ENCODE results near the gene MAPK7.

DNA sequence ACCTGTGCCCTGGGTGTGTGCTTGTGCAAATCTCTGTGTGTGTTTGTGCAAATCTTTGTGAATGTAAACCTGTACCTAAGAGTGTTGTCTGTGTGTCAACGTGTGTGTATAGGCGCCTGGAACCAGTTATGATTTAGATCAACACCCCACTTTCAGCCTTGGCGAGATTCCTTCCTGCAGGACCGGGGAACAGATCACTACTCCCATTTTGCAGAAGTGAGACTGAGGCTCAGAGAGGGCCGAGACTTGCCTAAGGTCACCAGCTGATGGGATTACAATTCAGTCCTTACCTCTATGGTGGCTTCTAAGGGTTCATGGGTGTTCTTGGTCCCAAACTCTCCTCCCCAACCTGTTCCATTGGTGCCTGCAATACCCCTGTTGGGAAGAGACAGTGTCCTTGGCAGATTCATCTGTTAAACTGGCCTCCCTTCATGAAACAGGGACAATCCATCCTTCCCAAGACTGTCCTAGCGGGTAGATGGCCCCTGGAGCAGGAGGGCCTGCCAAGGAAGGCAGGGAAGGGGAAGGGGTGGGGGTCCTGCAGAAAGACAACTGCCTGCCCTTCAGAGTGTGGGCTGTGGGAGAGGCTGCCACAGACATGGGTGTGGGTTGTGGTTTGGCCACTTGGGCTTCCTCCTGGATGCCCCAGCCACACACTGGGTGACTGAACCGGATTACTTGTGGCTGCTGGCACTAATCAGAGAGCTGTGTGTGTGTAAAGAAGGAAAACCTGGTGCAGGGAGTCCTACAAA is 6.9 kb upstream of the MAPK7 start:
- TF ChIP-seq, protein P1, sequence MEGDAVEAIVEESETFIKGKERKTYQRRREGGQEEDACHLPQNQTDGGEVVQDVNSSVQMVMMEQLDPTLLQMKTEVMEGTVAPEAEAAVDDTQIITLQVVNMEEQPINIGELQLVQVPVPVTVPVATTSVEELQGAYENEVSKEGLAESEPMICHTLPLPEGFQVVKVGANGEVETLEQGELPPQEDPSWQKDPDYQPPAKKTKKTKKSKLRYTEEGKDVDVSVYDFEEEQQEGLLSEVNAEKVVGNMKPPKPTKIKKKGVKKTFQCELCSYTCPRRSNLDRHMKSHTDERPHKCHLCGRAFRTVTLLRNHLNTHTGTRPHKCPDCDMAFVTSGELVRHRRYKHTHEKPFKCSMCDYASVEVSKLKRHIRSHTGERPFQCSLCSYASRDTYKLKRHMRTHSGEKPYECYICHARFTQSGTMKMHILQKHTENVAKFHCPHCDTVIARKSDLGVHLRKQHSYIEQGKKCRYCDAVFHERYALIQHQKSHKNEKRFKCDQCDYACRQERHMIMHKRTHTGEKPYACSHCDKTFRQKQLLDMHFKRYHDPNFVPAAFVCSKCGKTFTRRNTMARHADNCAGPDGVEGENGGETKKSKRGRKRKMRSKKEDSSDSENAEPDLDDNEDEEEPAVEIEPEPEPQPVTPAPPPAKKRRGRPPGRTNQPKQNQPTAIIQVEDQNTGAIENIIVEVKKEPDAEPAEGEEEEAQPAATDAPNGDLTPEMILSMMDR (conservative IDR thresholded peaks at IDR 0.05 in 1 of 2, IDR thresholded peaks at IDR 0.05 in 1 of 2; ENCODE audit: extremely low read depth in 1 of 2, insufficient read depth in 1 of 2, low read depth in 1 of 2, low read length in 2 of 2) = no peak
- no peak for TF ChIP-seq EZH2 (IDR thresholded peaks at IDR 0.05; ENCODE audit: borderline replicate concordance, low read length)
